Measurements from ENCODE around the gene SP8.

The SP8 gene

GRCh38 chr7:20790375-20790774 lies 3.7 kb upstream of the SP8 start:
- Histone ChIP-seq H3K9ac (ENCODE audit: insufficient read length) (no peak overlapping the region), H3K27ac (no peak overlapping the region), H3K4me3 (no peak overlapping the region), H3K36me3 (ENCODE audit: insufficient read depth, low read length) (no peaks in the 10 kb centered on the region), H3K9me3 (ENCODE audit: low read depth, low read length) (no peaks in the 10 kb centered on the region)
- TF ChIP-seq EZH2 (IDR thresholded peaks at IDR 0.05) (peak; percentile 93), POLR2AphosphoS5 (IDR thresholded peaks at IDR 0.05; ENCODE audit: borderline replicate concordance, low read depth, low read length) (no peak)
- no peak for DNase-seq (ENCODE audit: low read depth, low spot score)

- no peak for DNase-seq (ENCODE audit: low read depth, low spot score)
- no peaks in the 10 kb centered on the region for H3K9me3 ChIP-seq (ENCODE audit: low read depth, low read length)
- H3K4me3 ChIP-seq: no peak overlapping the region
- no peak for TF ChIP-seq EZH2 (IDR thresholded peaks at IDR 0.05)
- TF ChIP-seq POLR2AphosphoS5 (IDR thresholded peaks at IDR 0.05; ENCODE audit: borderline replicate concordance, low read depth, low read length): no peak
- TF ChIP-seq FOXP2 (optimal IDR thresholded peaks at IDR 0.05; ENCODE audit: control extremely low read depth, extremely low read length, insufficient read depth): no peak
- H3K9ac ChIP-seq (ENCODE audit: insufficient read length): no peak overlapping the region
- no peaks in the 10 kb centered on the region for H3K36me3 ChIP-seq (ENCODE audit: insufficient read depth, low read length)
- H3K27ac ChIP-seq: no peak overlapping the region
Measured at GRCh38 chr7:20788420-20788990, 1.8 kb upstream of the SP8 start.

GRCh38 chr7:20787660-20788419 lies 1.2 kb upstream of the SP8 start:
- H3K4me3 ChIP-seq: peak overlapping the region; percentile 75

GRCh38 chr7:20786421-20786778 lies 286 bp downstream of the SP8 start:
- TF ChIP-seq POLR2AphosphoS5 (IDR thresholded peaks at IDR 0.05; ENCODE audit: borderline replicate concordance, low read depth, low read length) (no peak), FOXP2 (optimal IDR thresholded peaks at IDR 0.05; ENCODE audit: control extremely low read depth, extremely low read length, insufficient read depth) (no peak), EZH2 (IDR thresholded peaks at IDR 0.05) (no peak)
- no peaks in the 10 kb centered on the region for H3K36me3 ChIP-seq (ENCODE audit: insufficient read depth, low read length)
- H3K27ac ChIP-seq: no peak overlapping the region
- H3K9me3 ChIP-seq (ENCODE audit: low read depth, low read length): no peaks in the 10 kb centered on the region
- no peak overlapping the region for H3K9ac ChIP-seq (ENCODE audit: insufficient read length)
- no peak for DNase-seq (ENCODE audit: low read depth, low spot score)
- H3K4me3 ChIP-seq: peak overlapping the region; percentile 75

More at GRCh38 chr7:20787660-20788419, 1.2 kb upstream of the SP8 start:
- Histone ChIP-seq H3K27ac (no peak overlapping the region), H3K36me3 (ENCODE audit: insufficient read depth, low read length) (no peaks in the 10 kb centered on the region), H3K9me3 (ENCODE audit: low read depth, low read length) (no peaks in the 10 kb centered on the region), H3K9ac (ENCODE audit: insufficient read length) (no peak overlapping the region)
- TF ChIP-seq FOXP2 (optimal IDR thresholded peaks at IDR 0.05; ENCODE audit: control extremely low read depth, extremely low read length, insufficient read depth): no peak
- TF ChIP-seq EZH2 (IDR thresholded peaks at IDR 0.05): no peak
- no peak for TF ChIP-seq POLR2AphosphoS5 (IDR thresholded peaks at IDR 0.05; ENCODE audit: borderline replicate concordance, low read depth, low read length)
- no peak for DNase-seq (ENCODE audit: low read depth, low spot score)

- peak; percentile 13 for TF ChIP-seq EZH2 (IDR thresholded peaks at IDR 0.05)
- TF ChIP-seq FOXP2 (optimal IDR thresholded peaks at IDR 0.05; ENCODE audit: control extremely low read depth, extremely low read length, insufficient read depth): no peak
- Histone ChIP-seq H3K9me3 (ENCODE audit: low read depth, low read length) (no peaks in the 10 kb centered on the region), H3K4me3 (peak overlapping the region; percentile 75), H3K27ac (no peak overlapping the region), H3K36me3 (ENCODE audit: insufficient read depth, low read length) (no peaks in the 10 kb centered on the region), H3K9ac (ENCODE audit: insufficient read length) (no peak overlapping the region)
- no peak for DNase-seq (ENCODE audit: low read depth, low spot score)
Measured at GRCh38 chr7:20786049-20786412, 655 bp downstream of the SP8 start.

GRCh38 chr7:20785157-20786048 lies 1.3 kb downstream of the SP8 start:
- no peak for DNase-seq (ENCODE audit: low read depth, low spot score)
- H3K4me3 ChIP-seq: peak overlapping the region; percentile 75
- H3K9me3 ChIP-seq (ENCODE audit: low read depth, low read length): no peaks in the 10 kb centered on the region
- H3K9ac ChIP-seq (ENCODE audit: insufficient read length): no peak overlapping the region
- H3K27ac ChIP-seq: no peak overlapping the region
- H3K36me3 ChIP-seq (ENCODE audit: insufficient read depth, low read length): no peaks in the 10 kb centered on the region
- no peak for TF ChIP-seq POLR2AphosphoS5 (IDR thresholded peaks at IDR 0.05; ENCODE audit: borderline replicate concordance, low read depth, low read length)
- TF ChIP-seq EZH2 (IDR thresholded peaks at IDR 0.05): no peak
- no peak for TF ChIP-seq FOXP2 (optimal IDR thresholded peaks at IDR 0.05; ENCODE audit: control extremely low read depth, extremely low read length, insufficient read depth)

- no peak for DNase-seq (ENCODE audit: low read depth, low spot score)
- H3K4me3 ChIP-seq: peak overlapping the region; percentile 75
Measured at GRCh38 chr7:20784388-20785156, 2.1 kb downstream of the SP8 start.

More at GRCh38 chr7:20784388-20785156, 2.1 kb downstream of the SP8 start:
- H3K27ac ChIP-seq: no peak overlapping the region
- no peak overlapping the region for H3K9ac ChIP-seq (ENCODE audit: insufficient read length)
- no peaks in the 10 kb centered on the region for H3K36me3 ChIP-seq (ENCODE audit: insufficient read depth, low read length)
- TF ChIP-seq POLR2AphosphoS5 (IDR thresholded peaks at IDR 0.05; ENCODE audit: borderline replicate concordance, low read depth, low read length): no peak
- peak; percentile 21 for TF ChIP-seq EZH2 (IDR thresholded peaks at IDR 0.05)
- no peaks in the 10 kb centered on the region for H3K9me3 ChIP-seq (ENCODE audit: low read depth, low read length)
